DOHH2 (cell line): ENCODE data around the gene ANGPTL5.

ENCODE experiments used
- H3F3A ChIP-seq: fragments of 200-600 bp; sonication (generic), shearing (Covaris generic); 2 replicates; pipeline ENCODE4 v1.6.0; 2016; ENCODE audit warnings: antibody characterized with exemption, mild to moderate bottlenecking; ENCODE audit not compliant: control insufficient read depth, insufficient read depth
- H3K27ac ChIP-seq: fragments of 200-600 bp; sonication (generic); 2 replicates; pipeline ENCODE4 v1.5.1; 2014; ENCODE audit warnings: low read depth, mild to moderate bottlenecking, low read length, moderate library complexity
- H3K27me3 ChIP-seq: fragments of 200-600 bp; sonication (generic); 2 replicates; pipeline ENCODE4 v1.6.1; 2014; ENCODE audit warnings: mild to moderate bottlenecking, low read length, mixed read lengths; ENCODE audit not compliant: control insufficient read depth
- H3K36me3 ChIP-seq: fragments of 200-600 bp; sonication (generic); 2 replicates; pipeline ENCODE4 v1.6.1; 2014; ENCODE audit warnings: mild to moderate bottlenecking, low read length, moderate library complexity, mixed read lengths; ENCODE audit not compliant: control insufficient read depth
- H3K4me1 ChIP-seq: fragments of 200-600 bp; sonication (generic); 2 replicates; pipeline ENCODE4 v1.6.1; 2014; ENCODE audit warnings: mild to moderate bottlenecking, low read length, mixed read lengths; ENCODE audit not compliant: control insufficient read depth
- H3K4me2 ChIP-seq: fragments of 200-600 bp; sonication (generic); 2 replicates; pipeline ENCODE4 v1.6.0; 2014; ENCODE audit warnings: mild to moderate bottlenecking, low read length, moderate library complexity
- H3K4me3 ChIP-seq: fragments of 200-600 bp; sonication (generic); 2 replicates; pipeline ENCODE4 v1.5.1; 2014; ENCODE audit warnings: mild to moderate bottlenecking, low read length, mixed read lengths
- H3K79me2 ChIP-seq: fragments of 200-600 bp; sonication (generic); 2 replicates; pipeline ENCODE4 v1.6.1; 2014; ENCODE audit warnings: mild to moderate bottlenecking, low read length, mixed read lengths; ENCODE audit not compliant: control insufficient read depth
- H3K9me2 ChIP-seq: fragments of 200-600 bp; sonication (generic); replicated peaks from 2 replicates; pipeline ENCODE4 v1.6.1; 2014; ENCODE audit warnings: mild to moderate bottlenecking, low read length, mixed read lengths; ENCODE audit not compliant: control insufficient read depth
- H3K9me3 ChIP-seq: fragments of 200-600 bp; sonication (generic); 2 replicates; pipeline ENCODE4 v1.6.1; 2014; ENCODE audit warnings: antibody characterized with exemption, low read length, mixed read lengths; ENCODE audit not compliant: control insufficient read depth, insufficient read depth
- H4K20me1 ChIP-seq: fragments of 200-600 bp; sonication (generic); 2 replicates; pipeline ENCODE4 v1.6.0; 2014; ENCODE audit warnings: low read depth, mild to moderate bottlenecking, antibody characterized with exemption, low read length, moderate library complexity; ENCODE audit not compliant: control insufficient read depth, insufficient read depth
- EZH2phosphoT487 ChIP-seq: fragments of 200-600 bp; sonication (generic); IDR thresholded peaks from 2 replicates; pipeline ENCODE4 v1.6.1; 2017; ENCODE audit warnings: borderline replicate concordance, mild to moderate bottlenecking, antibody characterized with exemption, low read length, moderate library complexity, mixed read lengths
- TF ChIP-seq, protein P1 (sequence below): fragments of 200-600 bp; sonication (generic); IDR thresholded peaks from one replicate; pipeline ENCODE4 v1.5.1; 2014; ENCODE audit warnings: antibody characterized with exemption, mild to moderate bottlenecking, low read depth, low read length; ENCODE audit not compliant: poor library complexity, severe bottlenecking

Gene ANGPTL5

DNA sequence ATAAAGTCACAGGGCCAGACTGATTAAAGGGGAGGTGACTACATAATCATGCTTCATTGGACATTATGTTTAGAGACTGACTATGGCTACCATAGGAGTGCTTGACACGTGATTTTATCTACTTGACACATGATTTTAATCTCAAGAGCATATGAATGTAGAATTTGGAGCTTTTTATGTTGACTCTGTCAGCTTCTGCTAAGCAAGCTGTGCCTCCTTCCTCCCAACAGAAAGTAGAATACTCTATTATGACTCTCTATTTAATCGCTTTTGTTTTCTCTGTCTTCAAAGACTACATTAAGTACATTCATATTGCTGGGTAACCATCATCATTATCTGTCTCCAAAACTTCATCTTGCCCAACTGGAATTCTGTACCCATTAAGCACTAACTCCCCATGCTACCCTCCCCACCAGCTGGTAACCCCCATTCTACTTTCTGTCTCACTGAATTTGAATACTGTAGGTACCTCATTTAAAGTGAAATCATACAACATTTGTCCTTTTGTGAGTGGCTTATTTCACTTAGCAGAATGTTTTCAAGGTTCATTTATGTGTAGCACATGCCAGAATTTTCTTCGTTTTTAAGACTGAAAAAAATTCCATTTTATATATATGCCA is 24.7 kb upstream of the ANGPTL5 start:
- no peaks in the 10 kb centered on the region for H3F3A ChIP-seq
- H3K36me3 ChIP-seq: no peaks in the 10 kb centered on the region
- H3K79me2 ChIP-seq: no peaks in the 10 kb centered on the region
- no peaks in the 10 kb centered on the region for H3K9me2 ChIP-seq
- no peaks in the 10 kb centered on the region for H3K9me3 ChIP-seq
- no peak overlapping the region for H3K4me3 ChIP-seq
- no peak overlapping the region for H3K4me2 ChIP-seq
- TF ChIP-seq, protein P1, sequence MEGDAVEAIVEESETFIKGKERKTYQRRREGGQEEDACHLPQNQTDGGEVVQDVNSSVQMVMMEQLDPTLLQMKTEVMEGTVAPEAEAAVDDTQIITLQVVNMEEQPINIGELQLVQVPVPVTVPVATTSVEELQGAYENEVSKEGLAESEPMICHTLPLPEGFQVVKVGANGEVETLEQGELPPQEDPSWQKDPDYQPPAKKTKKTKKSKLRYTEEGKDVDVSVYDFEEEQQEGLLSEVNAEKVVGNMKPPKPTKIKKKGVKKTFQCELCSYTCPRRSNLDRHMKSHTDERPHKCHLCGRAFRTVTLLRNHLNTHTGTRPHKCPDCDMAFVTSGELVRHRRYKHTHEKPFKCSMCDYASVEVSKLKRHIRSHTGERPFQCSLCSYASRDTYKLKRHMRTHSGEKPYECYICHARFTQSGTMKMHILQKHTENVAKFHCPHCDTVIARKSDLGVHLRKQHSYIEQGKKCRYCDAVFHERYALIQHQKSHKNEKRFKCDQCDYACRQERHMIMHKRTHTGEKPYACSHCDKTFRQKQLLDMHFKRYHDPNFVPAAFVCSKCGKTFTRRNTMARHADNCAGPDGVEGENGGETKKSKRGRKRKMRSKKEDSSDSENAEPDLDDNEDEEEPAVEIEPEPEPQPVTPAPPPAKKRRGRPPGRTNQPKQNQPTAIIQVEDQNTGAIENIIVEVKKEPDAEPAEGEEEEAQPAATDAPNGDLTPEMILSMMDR: no peak
- TF ChIP-seq EZH2phosphoT487: no peak
- H3K4me1 ChIP-seq: no peaks in the 10 kb centered on the region
- H3K27me3 ChIP-seq: no peaks in the 10 kb centered on the region
- H4K20me1 ChIP-seq: no peaks in the 10 kb centered on the region
- H3K27ac ChIP-seq: no peak overlapping the region

DNA sequence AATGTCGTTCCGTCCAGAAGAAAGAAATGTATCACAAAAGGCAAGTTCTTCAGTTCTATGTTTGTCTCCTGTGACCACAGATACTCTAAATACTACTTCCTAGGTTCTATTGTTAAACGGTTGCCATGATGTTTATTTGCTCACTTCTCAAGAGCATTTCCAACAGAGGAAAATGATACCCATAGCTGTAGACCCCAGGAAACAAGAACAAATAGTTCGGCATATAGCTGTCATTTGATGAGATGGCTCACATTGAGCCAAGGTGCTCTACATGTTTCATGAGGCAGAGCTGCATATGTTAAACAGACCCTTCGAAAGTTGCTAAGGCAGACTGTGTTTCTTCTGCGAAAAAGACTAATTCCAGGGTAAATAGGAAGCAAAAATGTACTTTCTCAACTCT is 15.4 kb upstream of the ANGPTL5 start:
- Histone ChIP-seq H4K20me1 (no peaks in the 10 kb centered on the region), H3K9me2 (no peaks in the 10 kb centered on the region), H3K27me3 (no peaks in the 10 kb centered on the region), H3K36me3 (no peaks in the 10 kb centered on the region), H3K4me2 (no peak overlapping the region), H3K4me3 (no peak overlapping the region), H3F3A (no peaks in the 10 kb centered on the region), H3K9me3 (no peaks in the 10 kb centered on the region), H3K79me2 (no peaks in the 10 kb centered on the region), H3K4me1 (no peaks in the 10 kb centered on the region), H3K27ac (no peak overlapping the region)
- TF ChIP-seq, protein P1: no peak
- no peak for TF ChIP-seq EZH2phosphoT487

DNA sequence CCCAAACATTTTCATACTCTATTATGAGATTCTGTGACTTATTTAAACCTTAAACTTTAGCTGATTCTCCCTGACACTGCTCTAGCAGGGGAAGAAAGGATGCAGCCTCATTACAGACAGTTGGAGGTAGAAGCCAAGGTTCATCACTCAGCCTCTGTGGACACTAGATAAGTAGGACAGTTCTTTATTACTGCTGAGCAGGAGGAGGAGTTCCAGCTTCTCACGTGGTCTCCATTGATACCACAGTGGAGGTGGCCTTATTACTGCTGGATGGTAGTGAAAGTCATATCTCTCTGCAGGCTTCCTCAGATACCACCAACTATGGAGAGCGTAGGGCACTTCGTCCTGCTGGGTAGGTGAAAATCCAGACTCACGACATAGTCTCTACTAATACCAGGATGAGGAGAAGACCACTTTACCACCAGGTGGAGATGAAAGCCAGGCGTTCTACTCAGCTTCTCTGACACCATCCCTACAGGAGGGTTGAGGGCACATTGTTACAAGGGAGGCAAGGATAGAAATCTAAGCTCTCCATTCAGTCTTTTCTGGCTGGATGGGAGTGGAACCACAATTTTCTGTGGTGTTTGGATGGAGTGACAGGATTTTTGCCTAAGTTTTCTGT is 13.1 kb upstream of the ANGPTL5 start:
- Histone ChIP-seq H3K4me1 (no peaks in the 10 kb centered on the region), H3K9me2 (no peaks in the 10 kb centered on the region), H3K4me2 (no peak overlapping the region), H3K27ac (no peak overlapping the region), H3K4me3 (no peak overlapping the region), H4K20me1 (no peaks in the 10 kb centered on the region), H3K79me2 (no peaks in the 10 kb centered on the region), H3K36me3 (no peaks in the 10 kb centered on the region), H3K9me3 (no peaks in the 10 kb centered on the region), H3F3A (no peaks in the 10 kb centered on the region), H3K27me3 (no peaks in the 10 kb centered on the region)
- TF ChIP-seq, protein P1: no peak
- TF ChIP-seq EZH2phosphoT487: no peak
